Natural killer cell (primary cell): ENCODE results near the gene C3orf70. TPM values are rescaled to one million over a fixed set of nuclear protein-coding genes. Genes with fewer than 3 reads are reported as not detected.

Experiments used
- ATAC-seq, 3 donors: fragments of 150-1000 bp in 2 of 3; fragments of 200-7000 bp in 1 of 3; cut with Tn5 transposase; 1 replicate in 1 of 3; 2 replicates in 2 of 3; pipeline ENCODE4 v1.10.0; 2021; ENCODE audit warnings: mild to moderate bottlenecking in 2 of 3, moderate library complexity in 2 of 3
- DNase-seq, 2 donors: peaks; one replicate each; pipeline versions ENCODE4 v3.0.0 to v3.0.0-alpha.2; 2013 to 2021; ENCODE audit warnings: mixed read lengths in 1 of 2
- H3K27ac ChIP-seq: one replicate; pipeline ENCODE4 v1.5.1; 2013; ENCODE audit warnings: mild to moderate bottlenecking, low read length
- H3K27me3 ChIP-seq: one replicate; pipeline ENCODE4 v1.6.1; 2013; ENCODE audit warnings: low read length; ENCODE audit not compliant: control insufficient read depth, insufficient read depth
- H3K36me3 ChIP-seq: one replicate; pipeline ENCODE4 v1.6.1; 2013; ENCODE audit warnings: low read length; ENCODE audit not compliant: control insufficient read depth, insufficient read depth
- H3K4me1 ChIP-seq: one replicate; pipeline ENCODE4 v1.6.1; 2013; ENCODE audit warnings: low read length; ENCODE audit not compliant: control insufficient read depth, insufficient read depth
- H3K4me3 ChIP-seq: one replicate; pipeline ENCODE4 v1.5.1; 2013; ENCODE audit warnings: low read length
- H3K9me3 ChIP-seq: one replicate; pipeline ENCODE4 v1.6.1; 2013; ENCODE audit warnings: low read length; ENCODE audit not compliant: control insufficient read depth, insufficient read depth
- H3K27ac Mint-ChIP-seq, 2 donors: one replicate each; pipeline ENCODE4 v1.8.0; 2022; ENCODE audit warnings: mild to moderate bottlenecking in 2 of 2, mixed read lengths in 2 of 2, moderate library complexity in 1 of 2
- H3K27me3 Mint-ChIP-seq, 2 donors: one replicate each; pipeline ENCODE4 v1.8.0; 2022; ENCODE audit warnings: low read depth in 2 of 2, mixed read lengths in 2 of 2
- H3K36me3 Mint-ChIP-seq: one replicate; pipeline ENCODE4 v1.8.0; 2022; ENCODE audit warnings: mixed read lengths
- H3K4me1 Mint-ChIP-seq, 2 donors: one replicate each; pipeline ENCODE4 v1.8.0; 2022; ENCODE audit warnings: mixed read lengths in 2 of 2
- H3K4me3 Mint-ChIP-seq: one replicate; pipeline ENCODE4 v1.8.0; 2022; ENCODE audit warnings: mild to moderate bottlenecking, moderate library complexity, mixed read lengths
- H3K9me3 Mint-ChIP-seq, 2 donors: one replicate each; pipeline ENCODE4 v1.8.0; 2022; ENCODE audit warnings: mixed read lengths in 2 of 2
- WGBS: methylation state at CpG from one replicate; pipeline ENCODE4 v1.1.7; 2013; ENCODE audit warnings: missing lambda C conversion rate; ENCODE audit not compliant: insufficient coverage; 5-methylcytosine and 5-hydroxymethylcytosine counted together
- intact Hi-C: fragments of 100-400 bp; cut with micrococcal nuclease; formaldehyde crosslinking; loops from one replicate; pipeline ENCODE4 v1.14.2; 2022
- total RNA-seq, 4 donors: library from RNA; stranded (reverse); fragments of 120-200 nt in 1 of 4; gene quantifications; one replicate each; pipeline versions ENCODE4 v1.2.3 to v1.2.4, GENCODE V29; 2013 to 2022
- TF ChIP-seq, protein P1 (sequence below): fragments of 200-600 bp; IDR thresholded peaks from one replicate; pipeline ENCODE4 v1.8.0; 2022; ENCODE audit warnings: antibody characterized with exemption

The C3orf70 gene
- total RNA-seq, 3 donors from 2014 or later (not counting 1 experiment from before 2014, with no cell fraction given) = 0.05 to 0.07 (median 0.05) TPM

DNA sequence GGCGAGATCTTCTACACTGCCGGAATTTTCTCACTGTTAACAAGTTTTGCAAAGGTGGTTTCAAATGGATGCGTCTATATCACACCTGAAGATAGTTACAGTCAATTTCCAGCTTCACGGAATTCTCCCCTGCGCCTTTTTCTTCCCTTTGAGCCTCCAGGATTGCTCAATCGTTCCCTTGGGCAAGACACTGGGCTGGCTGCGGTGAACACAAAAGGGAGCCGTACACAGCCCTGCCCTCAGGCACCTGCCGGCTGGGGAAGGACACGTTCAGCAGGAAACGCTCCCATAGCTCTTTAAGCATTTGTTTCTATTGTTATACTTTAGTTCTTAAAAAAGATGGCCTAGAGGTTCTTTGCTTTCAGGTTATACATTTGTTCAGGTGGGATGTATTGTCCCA, 85.7 kb downstream of the C3orf70 start:
- Mint-ChIP-seq H3K4me1 (no peaks in the 10 kb centered on the region), H3K27ac (no peak overlapping the region), H3K9me3 (no peaks in the 10 kb centered on the region), H3K4me3 (no peak overlapping the region), H3K27me3 (no peaks in the 10 kb centered on the region), H3K36me3 (no peaks in the 10 kb centered on the region)
- ATAC-seq (no peak), DNase-seq (no peak)
- intact Hi-C loops = no loop called here
- no peaks in the 10 kb centered on the region for H3K4me1 ChIP-seq
- TF ChIP-seq, protein P1, sequence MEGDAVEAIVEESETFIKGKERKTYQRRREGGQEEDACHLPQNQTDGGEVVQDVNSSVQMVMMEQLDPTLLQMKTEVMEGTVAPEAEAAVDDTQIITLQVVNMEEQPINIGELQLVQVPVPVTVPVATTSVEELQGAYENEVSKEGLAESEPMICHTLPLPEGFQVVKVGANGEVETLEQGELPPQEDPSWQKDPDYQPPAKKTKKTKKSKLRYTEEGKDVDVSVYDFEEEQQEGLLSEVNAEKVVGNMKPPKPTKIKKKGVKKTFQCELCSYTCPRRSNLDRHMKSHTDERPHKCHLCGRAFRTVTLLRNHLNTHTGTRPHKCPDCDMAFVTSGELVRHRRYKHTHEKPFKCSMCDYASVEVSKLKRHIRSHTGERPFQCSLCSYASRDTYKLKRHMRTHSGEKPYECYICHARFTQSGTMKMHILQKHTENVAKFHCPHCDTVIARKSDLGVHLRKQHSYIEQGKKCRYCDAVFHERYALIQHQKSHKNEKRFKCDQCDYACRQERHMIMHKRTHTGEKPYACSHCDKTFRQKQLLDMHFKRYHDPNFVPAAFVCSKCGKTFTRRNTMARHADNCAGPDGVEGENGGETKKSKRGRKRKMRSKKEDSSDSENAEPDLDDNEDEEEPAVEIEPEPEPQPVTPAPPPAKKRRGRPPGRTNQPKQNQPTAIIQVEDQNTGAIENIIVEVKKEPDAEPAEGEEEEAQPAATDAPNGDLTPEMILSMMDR = no peak
- no peak overlapping the region for H3K27ac ChIP-seq
- H3K36me3 ChIP-seq = no peaks in the 10 kb centered on the region
- H3K4me3 ChIP-seq = no peak overlapping the region
- H3K27me3 ChIP-seq = no peaks in the 10 kb centered on the region
- no peaks in the 10 kb centered on the region for H3K9me3 ChIP-seq
- 97% methylated on average over 11 of the region's 11 CpGs for WGBS

GRCh38 chr3:185066251-185066650, 86.6 kb downstream of the C3orf70 start:
- Histone ChIP-seq H3K4me1 (no peaks in the 10 kb centered on the region), H3K36me3 (no peaks in the 10 kb centered on the region), H3K27ac (no peak overlapping the region), H3K27me3 (no peaks in the 10 kb centered on the region), H3K9me3 (no peaks in the 10 kb centered on the region), H3K4me3 (no peak overlapping the region)
- TF ChIP-seq, protein P1 = no peak
- DNase-seq = no peak
- H3K4me1 Mint-ChIP-seq = no peaks in the 10 kb centered on the region
- no peaks in the 10 kb centered on the region for H3K27me3 Mint-ChIP-seq
- H3K9me3 Mint-ChIP-seq = no peaks in the 10 kb centered on the region
- 96% methylated on average over 4 of the region's 4 CpGs for WGBS
- no peaks in the 10 kb centered on the region for H3K36me3 Mint-ChIP-seq
- no peak overlapping the region for H3K4me3 Mint-ChIP-seq
- H3K27ac Mint-ChIP-seq = no peak overlapping the region
- ATAC-seq = no peak
- intact Hi-C loops = no loop called here

GRCh38 chr3:185065059-185065458, 87.8 kb downstream of the C3orf70 start:
- H3K9me3 ChIP-seq = peaks cover 4% of the 10 kb centered on the region
- DNase-seq (no peak), ATAC-seq (no peak)
- no peaks in the 10 kb centered on the region for H3K4me1 ChIP-seq
- no peaks in the 10 kb centered on the region for H3K27me3 ChIP-seq
- Mint-ChIP-seq H3K27me3 (no peaks in the 10 kb centered on the region), H3K4me1 (no peaks in the 10 kb centered on the region), H3K36me3 (no peaks in the 10 kb centered on the region), H3K27ac (no peak overlapping the region), H3K9me3 (no peaks in the 10 kb centered on the region), H3K4me3 (no peak overlapping the region)
- 98% methylated on average over 3 of the region's 3 CpGs for WGBS
- H3K4me3 ChIP-seq = no peak overlapping the region
- intact Hi-C loops = no loop called here
- H3K36me3 ChIP-seq = no peaks in the 10 kb centered on the region
- TF ChIP-seq, protein P1 = no peak
- H3K27ac ChIP-seq = no peak overlapping the region

DNA sequence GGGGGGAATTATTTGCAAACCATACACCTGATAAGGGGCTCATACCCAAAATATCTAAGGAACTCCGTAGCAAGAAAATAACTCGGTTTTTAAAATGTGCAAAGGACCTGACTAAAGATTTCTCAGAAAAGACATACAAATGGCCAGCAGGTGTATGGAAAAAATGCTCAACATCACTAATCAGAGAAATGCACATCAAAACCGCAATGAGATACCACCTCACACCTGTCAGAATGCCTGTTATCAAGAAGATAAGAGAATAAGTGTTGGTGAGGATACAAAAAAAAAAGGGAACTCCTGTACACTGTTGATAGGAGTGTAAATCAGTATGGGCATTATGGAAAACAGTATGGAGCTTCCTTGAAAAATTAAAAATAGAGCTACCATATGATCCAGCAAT, 89.4 kb downstream of the C3orf70 start:
- H3K9me3 Mint-ChIP-seq = peaks cover 0 to 4% of the 10 kb centered on the region in 2 donors
- H3K27me3 Mint-ChIP-seq = no peaks in the 10 kb centered on the region

More for the DNA sequence above, 89.4 kb downstream of the C3orf70 start:
- no peaks in the 10 kb centered on the region for H3K4me1 Mint-ChIP-seq
- 89% methylated on average over 2 of the region's 3 CpGs for WGBS
- intact Hi-C loops = no loop called here
- Histone ChIP-seq H3K27me3 (no peaks in the 10 kb centered on the region), H3K9me3 (peaks cover 4% of the 10 kb centered on the region), H3K4me1 (no peaks in the 10 kb centered on the region), H3K36me3 (no peaks in the 10 kb centered on the region), H3K4me3 (no peak overlapping the region), H3K27ac (no peak overlapping the region)
- TF ChIP-seq, protein P1 = no peak
- no peak for ATAC-seq
- no peak for DNase-seq
- no peaks in the 10 kb centered on the region for H3K36me3 Mint-ChIP-seq
- no peak overlapping the region for H3K27ac Mint-ChIP-seq
- no peak overlapping the region for H3K4me3 Mint-ChIP-seq
